Mucosa of gallbladder (tissue), 1 donor: ENCODE data around the gene CNOT2. TPM values are rescaled to one million over a fixed set of nuclear protein-coding genes. Genes with fewer than 3 reads are reported as not detected.

Experiments
- DNase-seq: peaks from one replicate; pipeline ENCODE4 v3.0.0-alpha.2; 2020; ENCODE audit warnings: low spot score
- total RNA-seq: library from RNA; stranded (reverse); gene quantifications from one replicate; pipeline ENCODE4 v1.2.1, GENCODE V29; 2021
- donor health status: DM: no; HTN: no; CAD: no.

Gene CNOT2
- total RNA-seq, 1 donor from 2014 or later, result 75.2 TPM

- DNase-seq, result no peak
These were observed 8.4 kb downstream of the CNOT2 start for GRCh38 chr12:70251661-70252060.

GRCh38 chr12:70252832-70253231, 9.6 kb downstream of the CNOT2 start:
- no peak for DNase-seq

GRCh38 chr12:70254225-70254624, 11.0 kb downstream of the CNOT2 start:
- DNase-seq, result no peak

GRCh38 chr12:70254846-70255245, 11.6 kb downstream of the CNOT2 start:
- DNase-seq, result no peak

GRCh38 chr12:70255311-70255710, 12.1 kb downstream of the CNOT2 start:
- DNase-seq, result no peak

GRCh38 chr12:70258605-70259403, 15.6 kb downstream of the CNOT2 start:
- no peak for DNase-seq

GRCh38 chr12:70260646-70261045, 17.4 kb downstream of the CNOT2 start:
- DNase-seq, result no peak

GRCh38 chr12:70264067-70264867, 21.0 kb downstream of the CNOT2 start:
- DNase-seq, result no peak

- DNase-seq, result no peak
These were observed 21.9 kb downstream of the CNOT2 start for GRCh38 chr12:70265132-70265531.

- DNase-seq, result no peak
These were observed 24.3 kb downstream of the CNOT2 start for GRCh38 chr12:70267550-70267949.

- DNase-seq, result no peak
These were observed 25.7 kb downstream of the CNOT2 start for GRCh38 chr12:70268972-70269371.

- no peak for DNase-seq
These were observed 26.9 kb downstream of the CNOT2 start for GRCh38 chr12:70270108-70270507.

- no peak for DNase-seq
These were observed 27.8 kb downstream of the CNOT2 start for GRCh38 chr12:70271025-70271424.

- no peak for DNase-seq
These were observed 29.3 kb downstream of the CNOT2 start for GRCh38 chr12:70272510-70272909.

- DNase-seq, result no peak
These were observed 31.8 kb downstream of the CNOT2 start for GRCh38 chr12:70275045-70275444.

- DNase-seq, result no peak
These were observed 34.7 kb downstream of the CNOT2 start for GRCh38 chr12:70277973-70278372.

GRCh38 chr12:70278945-70279344, 35.7 kb downstream of the CNOT2 start:
- DNase-seq, result no peak

GRCh38 chr12:70283232-70283631, 40.0 kb downstream of the CNOT2 start:
- no peak for DNase-seq

- no peak for DNase-seq
These were observed 45.6 kb downstream of the CNOT2 start for GRCh38 chr12:70288817-70289216.

GRCh38 chr12:70290116-70290515, 46.9 kb downstream of the CNOT2 start:
- DNase-seq, result no peak

- DNase-seq, result no peak
These were observed 49.0 kb downstream of the CNOT2 start for GRCh38 chr12:70292017-70292776.
